Muscle of back (tissue), 11 donors: Measurements from ENCODE around the gene APBB2. TPM values are rescaled to one million over a fixed set of nuclear protein-coding genes. Genes with fewer than 3 reads are reported as not detected.
"Not testable (repeated sequence)": the region's sequence is repeated elsewhere in the genome, so short reads cannot be mapped to it uniquely, and the experiment has no call there.

Experiments
- DNase-seq, 3 donors: peaks; one replicate each; pipeline versions ENCODE4 v3.0.0 to v3.0.0-alpha.2; 2013
- polyA plus RNA-seq, 10 donors: library from polyadenylated mRNA; unstranded; fragments of 120-200 nt; gene quantifications; one replicate each; pipeline ENCODE4 v1.2.1, GENCODE V29; 2013; ENCODE audit not compliant: insufficient read length in 10 of 10

APBB2 gene
- polyA plus RNA-seq, 10 donors = 29.5 to 55.5 (median 44.6) TPM

GRCh38 chr4:40912460-40913184, 301.7 kb downstream of the APBB2 start:
- DNase-seq = no peak

DNA sequence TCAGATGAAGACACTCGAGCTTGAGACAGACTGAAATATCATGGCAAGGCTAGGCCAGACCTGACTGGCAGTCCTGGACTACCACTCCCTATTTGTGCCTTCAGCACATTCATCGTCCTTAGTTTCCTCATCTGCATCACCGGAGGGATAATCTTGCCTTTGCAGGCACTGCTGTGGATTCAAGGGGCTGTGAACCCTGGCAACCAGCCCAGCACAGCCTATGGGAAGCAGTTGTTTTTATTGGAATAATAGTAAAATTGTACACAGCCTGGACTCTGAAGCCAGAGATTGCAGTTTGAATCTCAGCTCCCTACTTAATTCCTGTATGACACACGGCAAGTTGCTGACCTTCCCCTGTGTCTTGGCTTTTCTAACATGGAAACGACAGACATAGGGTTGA, 303.6 kb downstream of the APBB2 start:
- DNase-seq = no peak

DNA sequence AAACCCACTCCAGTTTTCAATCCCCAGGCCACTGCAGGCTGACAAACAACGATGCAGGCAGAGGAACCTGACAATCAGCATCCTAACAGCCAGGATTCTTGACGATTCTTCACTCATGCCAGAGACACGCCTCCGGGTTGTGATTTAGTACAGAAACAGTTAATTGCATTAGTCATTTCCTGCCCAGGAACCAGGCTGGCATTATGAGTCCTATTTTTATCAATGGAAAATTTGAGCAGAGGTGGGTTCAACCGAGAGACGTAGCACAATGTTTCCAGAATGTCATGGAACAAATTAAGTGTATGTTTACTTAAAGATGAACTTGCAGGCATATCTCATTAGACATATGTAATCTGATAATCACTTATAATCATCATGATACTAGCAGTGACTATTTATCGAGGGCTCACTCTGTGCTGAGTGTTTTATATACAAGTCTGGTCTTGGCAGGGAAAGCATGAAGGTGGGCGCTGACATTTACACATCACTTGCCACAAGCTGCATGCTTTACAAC, 304.9 kb downstream of the APBB2 start:
- peak in 1 of 3 donors; percentile 49 for DNase-seq

GRCh38 chr4:40908702-40909362, 305.5 kb downstream of the APBB2 start:
- peak; percentile 48 to 67 (median 60) for DNase-seq

DNA sequence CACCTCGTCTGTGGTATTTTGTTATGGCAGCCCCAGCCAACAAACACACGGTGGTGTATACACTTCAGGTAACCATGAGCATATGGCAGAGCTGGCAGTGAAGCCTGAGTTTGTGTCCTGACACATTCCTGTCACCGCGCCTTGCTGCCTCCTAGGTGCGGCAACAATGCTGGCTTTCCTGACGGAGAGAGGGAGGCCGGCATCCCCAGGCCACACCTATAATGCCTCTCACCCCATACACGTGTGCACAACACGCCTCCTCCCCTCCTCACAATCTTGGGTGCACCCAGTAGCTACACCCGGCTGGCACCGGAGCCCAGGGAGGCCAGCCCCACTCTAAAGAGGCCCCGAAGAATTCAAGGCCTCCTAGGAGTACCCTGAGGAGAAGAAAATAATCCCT, 306.0 kb downstream of the APBB2 start:
- no peak for DNase-seq

DNA sequence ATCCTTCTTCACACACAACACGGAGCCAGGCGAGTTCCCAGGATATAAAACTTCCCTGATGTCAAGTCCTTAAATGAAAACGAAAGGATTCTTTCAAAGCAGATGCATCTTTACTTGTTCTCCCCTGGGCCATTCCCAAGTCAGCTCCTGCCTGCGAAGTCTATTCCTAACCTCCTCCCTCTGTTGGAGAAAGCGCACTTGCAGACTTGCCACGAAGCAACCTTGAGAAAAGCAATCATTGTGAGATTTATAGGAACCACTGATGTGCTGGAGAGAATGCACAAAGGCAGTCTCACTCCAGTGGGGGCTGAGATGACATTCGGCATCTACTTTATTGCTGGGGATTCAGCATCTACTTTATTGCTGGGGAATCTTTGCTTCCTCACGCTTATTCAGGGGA, 308.9 kb downstream of the APBB2 start:
- DNase-seq = no peak

DNA sequence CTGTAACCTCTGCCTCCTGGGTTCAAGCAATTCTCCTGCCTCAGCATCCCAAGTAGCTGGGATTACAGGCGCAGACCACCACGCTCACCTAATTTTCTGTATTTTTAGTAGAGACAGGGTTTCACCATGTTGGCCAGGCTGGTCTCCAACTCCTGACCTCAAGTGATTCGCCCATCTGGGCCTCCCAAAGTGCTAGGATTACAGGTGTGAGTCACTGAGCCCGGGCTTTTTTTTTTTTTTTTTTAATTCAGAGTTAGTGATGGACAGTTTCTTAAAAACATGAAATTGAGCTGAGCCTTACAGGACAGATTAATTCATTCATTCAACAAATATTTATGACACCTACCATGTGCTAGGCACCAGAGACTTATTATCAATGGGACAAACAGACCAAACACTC, 313.8 kb downstream of the APBB2 start:
- DNase-seq = not testable (repeated sequence)

GRCh38 chr4:40897557-40898203, 316.7 kb downstream of the APBB2 start:
- DNase-seq = peak; percentile 47 to 75 (median 67)

GRCh38 chr4:40890764-40891163, 323.6 kb downstream of the APBB2 start:
- no peak for DNase-seq

- no peak for DNase-seq
Measured at GRCh38 chr4:40890199-40890598, 324.1 kb downstream of the APBB2 start.

GRCh38 chr4:40888933-40889332, 325.4 kb downstream of the APBB2 start:
- no peak for DNase-seq

DNA sequence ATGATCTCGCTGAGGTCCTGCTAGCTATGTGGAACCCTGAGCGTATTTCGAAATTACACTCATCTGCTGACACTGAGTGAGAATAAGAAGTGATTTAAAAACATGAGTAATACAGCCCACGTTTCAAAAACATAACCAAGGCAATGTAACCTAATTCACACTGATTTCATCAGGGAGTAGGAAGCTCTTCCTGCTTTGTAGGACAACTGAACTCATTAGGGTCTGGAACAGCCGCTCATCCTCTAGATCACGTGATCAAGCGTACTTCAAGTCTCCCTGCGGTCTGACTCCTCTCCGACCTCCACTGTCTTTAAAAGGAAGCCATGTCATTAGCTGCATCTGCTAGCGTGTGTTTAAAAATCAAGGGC, 326.6 kb downstream of the APBB2 start:
- DNase-seq = peak in 1 of 3 donors; percentile 69

- DNase-seq = no peak
Measured at GRCh38 chr4:40886931-40887763, 327.2 kb downstream of the APBB2 start.

DNA sequence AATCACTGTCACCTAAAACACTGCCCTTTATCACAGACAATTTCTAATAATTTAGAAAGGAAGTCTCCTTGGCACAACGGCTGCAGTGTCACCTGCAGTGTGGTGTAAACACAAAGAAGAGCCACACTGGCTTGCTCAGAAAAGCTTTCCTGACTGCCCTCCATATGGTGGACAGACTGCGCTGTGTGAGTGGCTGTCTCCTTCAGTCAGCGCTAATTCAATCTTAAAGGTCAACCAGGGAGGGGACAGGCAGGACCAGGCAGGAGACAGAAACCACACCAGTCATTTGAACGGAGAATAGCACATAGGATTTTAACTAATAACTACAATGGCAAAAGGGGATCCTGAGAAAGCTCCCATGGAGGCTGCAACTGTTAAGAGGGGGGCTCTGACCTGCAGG, 332.5 kb downstream of the APBB2 start:
- DNase-seq = no peak

- DNase-seq = no peak
Measured at GRCh38 chr4:40881096-40881495, 333.2 kb downstream of the APBB2 start.

DNA sequence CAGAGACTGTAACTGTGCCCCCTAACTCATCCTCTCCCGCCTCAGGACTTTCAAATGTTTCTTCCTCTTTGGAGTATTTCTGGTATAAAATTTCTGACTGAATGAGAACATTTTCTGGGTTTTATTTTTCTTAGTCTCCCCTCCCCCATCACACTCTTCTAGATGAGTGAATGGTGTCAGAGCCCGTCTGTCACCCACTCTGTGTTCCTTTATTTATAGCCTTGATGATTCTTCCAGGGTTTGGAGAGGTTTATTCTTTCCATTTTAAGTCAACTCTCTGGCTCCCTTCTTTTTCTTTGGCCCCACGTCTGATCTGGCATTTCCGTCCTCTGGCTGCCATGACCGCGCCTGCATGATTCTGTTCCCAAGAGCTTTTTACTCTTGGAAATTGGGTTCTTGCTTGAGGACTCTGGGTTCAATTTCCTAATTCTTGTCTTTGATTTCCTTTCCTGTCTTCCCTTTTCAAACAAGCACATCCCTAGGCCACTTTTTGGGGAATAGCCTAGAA, 335.7 kb downstream of the APBB2 start:
- DNase-seq = no peak

DNA sequence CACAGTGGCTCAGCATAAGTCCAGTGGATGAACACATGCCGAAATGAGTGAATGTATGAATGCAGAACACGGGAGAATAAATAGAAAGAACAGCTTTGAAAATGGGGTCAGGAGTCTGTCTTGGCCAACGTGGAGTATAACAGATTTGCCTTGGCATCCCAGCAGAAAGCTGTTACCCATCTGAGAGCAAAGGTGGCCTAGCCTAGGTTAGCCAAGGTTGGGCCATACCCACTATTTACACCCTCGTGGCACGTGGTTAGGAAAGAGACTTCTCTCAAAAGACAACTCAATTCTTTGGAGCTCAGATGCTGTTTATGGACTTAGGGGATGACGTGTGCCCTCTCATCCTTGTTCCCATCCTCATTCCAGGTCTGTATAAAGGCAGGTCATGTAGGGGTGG, 337.3 kb downstream of the APBB2 start:
- no peak for DNase-seq

GRCh38 chr4:40875507-40876150, 338.7 kb downstream of the APBB2 start:
- DNase-seq = no peak

DNA sequence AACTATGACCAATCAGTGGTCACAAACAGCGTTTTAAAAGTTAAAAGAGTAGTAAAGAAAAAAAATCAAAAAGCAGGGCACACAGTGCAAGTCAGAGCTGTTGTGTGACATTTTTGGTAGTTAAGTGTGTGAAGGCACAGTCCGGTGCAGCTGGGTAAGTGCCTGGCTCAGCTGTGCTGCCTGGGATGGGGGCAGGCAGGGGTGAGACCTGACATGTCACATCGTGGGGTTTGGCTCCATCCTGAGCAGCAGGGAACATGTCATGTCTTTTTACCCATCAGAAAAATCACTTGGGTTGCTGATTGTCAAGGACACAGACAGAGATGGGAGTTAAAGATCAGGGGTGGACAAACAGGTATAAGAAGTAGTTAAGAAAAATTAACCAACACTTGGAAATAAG, 339.4 kb downstream of the APBB2 start:
- DNase-seq = no peak

- DNase-seq = no peak
Measured at GRCh38 chr4:40874331-40874730, 340.0 kb downstream of the APBB2 start.

DNA sequence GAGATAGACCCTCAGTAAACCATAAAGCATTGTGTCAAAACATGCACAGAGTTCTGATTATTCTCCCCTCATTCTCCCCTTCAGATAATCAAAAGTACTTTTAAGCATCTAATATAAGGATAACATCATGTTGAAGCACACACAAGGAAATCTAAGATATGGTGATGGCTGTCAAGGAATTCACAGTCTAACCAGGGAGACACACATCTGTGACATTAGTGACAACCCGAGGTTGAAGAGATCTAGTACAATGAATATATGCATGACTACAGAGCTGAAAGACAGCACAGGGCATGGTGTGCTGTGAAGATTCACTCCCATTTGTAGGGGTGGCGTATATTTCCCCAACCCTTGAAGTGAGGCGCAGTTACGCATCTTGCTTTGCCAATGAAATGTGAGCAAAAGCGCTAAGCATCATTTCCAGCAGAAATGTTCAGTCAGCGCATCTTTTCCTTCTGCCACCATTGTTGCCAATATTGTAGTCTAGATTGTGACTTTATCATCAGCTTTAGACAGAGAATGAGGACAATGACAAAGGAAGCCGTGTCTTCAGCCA, 342.6 kb downstream of the APBB2 start:
- no peak for DNase-seq
